HG03025 (cell line): ENCODE data around the gene ZNF592.
"Not testable (repeated sequence)": the region's sequence is repeated elsewhere in the genome, so short reads cannot be mapped to it uniquely, and the experiment has no call there.

Experiments used
- ATAC-seq: cut with Tn5 transposase; IDR thresholded peaks from one replicate; pipeline ENCODE4 v1.9.1; 2021; ENCODE audit warnings: mild to moderate bottlenecking, moderate library complexity; ENCODE audit not compliant: unreplicated experiment, low FRiP score

Gene ZNF592

GRCh38 chr15:84740691-84741090, 7.7 kb upstream of the ZNF592 start:
- ATAC-seq: no peak

- ATAC-seq: no peak
These were observed 7.3 kb upstream of the ZNF592 start for GRCh38 chr15:84741121-84741520.

GRCh38 chr15:84747416-84748273, 747 bp upstream of the ZNF592 start:
- ATAC-seq: peak; percentile 41

GRCh38 chr15:84749111-84749991, 959 bp downstream of the ZNF592 start:
- ATAC-seq: peak; percentile 6

- ATAC-seq: no peak
These were observed 2.2 kb downstream of the ZNF592 start for GRCh38 chr15:84750583-84751092.

GRCh38 chr15:84751721-84752120, 3.3 kb downstream of the ZNF592 start:
- ATAC-seq: not testable (repeated sequence)

- no peak for ATAC-seq
These were observed 3.8 kb downstream of the ZNF592 start for GRCh38 chr15:84752195-84752594.

- no peak for ATAC-seq
These were observed 4.3 kb downstream of the ZNF592 start for GRCh38 chr15:84752700-84753099.

- ATAC-seq: not testable (repeated sequence)
These were observed 6.5 kb downstream of the ZNF592 start for GRCh38 chr15:84754889-84755288.

GRCh38 chr15:84755736-84756527, 7.5 kb downstream of the ZNF592 start:
- ATAC-seq: no peak

- ATAC-seq: no peak
These were observed 10.6 kb downstream of the ZNF592 start for GRCh38 chr15:84759018-84759417.

- no peak for ATAC-seq
These were observed 11.8 kb downstream of the ZNF592 start for GRCh38 chr15:84760219-84760618.

- no peak for ATAC-seq
These were observed 13.3 kb downstream of the ZNF592 start for GRCh38 chr15:84761607-84762131.

- ATAC-seq: no peak
These were observed 14.6 kb downstream of the ZNF592 start for GRCh38 chr15:84762840-84763572.

GRCh38 chr15:84764585-84764984, 16.2 kb downstream of the ZNF592 start:
- ATAC-seq: no peak

GRCh38 chr15:84764989-84765388, 16.6 kb downstream of the ZNF592 start:
- ATAC-seq: no peak

- ATAC-seq: no peak
These were observed 17.3 kb downstream of the ZNF592 start for GRCh38 chr15:84765675-84766074.

- no peak for ATAC-seq
These were observed 18.2 kb downstream of the ZNF592 start for GRCh38 chr15:84766461-84767035.

- no peak for ATAC-seq
These were observed 23.6 kb downstream of the ZNF592 start for GRCh38 chr15:84772031-84772430.
